H1 (cell line): ENCODE results near the gene HARS1. TPM values are rescaled to one million over a fixed set of nuclear protein-coding genes. Genes with fewer than 3 reads are reported as not detected.
A peak's percentile ranks its signal among the peaks of the same experiment; 100 is the strongest.

Source experiments
- CTCF ChIA-PET: fragments of 300-600 bp; sonication (Branson Sonifier 250); formaldehyde crosslinking; loops from one replicate; lab custom pipeline; 2021; ENCODE audit not compliant: partially characterized antibody; lab: Charles Lee
- POLR2A ChIA-PET: fragments of 300-600 bp; sonication (Branson Sonifier 250); formaldehyde crosslinking; loops from one replicate; lab custom pipeline; 2021; ENCODE audit warnings: inconsistent platforms; ENCODE audit not compliant: partially characterized antibody; lab: Charles Lee
- DNase-seq, 2 experiments: peaks; one replicate each; pipeline versions ENCODE4 v3.0.0 to v3.0.0-alpha.2; 2010 to 2022; ENCODE audit warnings: low spot score in 2 of 2, low read depth in 1 of 2, mixed read lengths in 1 of 2
- FAIRE-seq: peaks from 2 replicates; lab custom pipeline; 2011; peaks lifted over from hg19 to GRCh38; lab: Jason Lieb, UNC
- H2AFZ ChIP-seq: 2 replicates; pipeline ENCODE4 v1.8.1; 2012; ENCODE audit warnings: low read length, inconsistent platforms
- H2AK5ac ChIP-seq: 2 replicates; pipeline ENCODE4 v1.6.1; 2013; ENCODE audit warnings: low read depth, low read length
- H2BK120ac ChIP-seq: replicated peaks from 2 replicates; pipeline ENCODE3; 2013; ENCODE audit warnings: low read depth, low read length, inconsistent platforms
- H2BK12ac ChIP-seq: 2 replicates; pipeline ENCODE4 v1.6.1; 2013; ENCODE audit warnings: low read depth, low read length
- H2BK15ac ChIP-seq: 2 replicates; pipeline ENCODE4 v1.6.1; 2013; ENCODE audit warnings: low read length
- H2BK20ac ChIP-seq: 2 replicates; pipeline ENCODE4 v1.6.1; 2013; ENCODE audit warnings: low read length
- H2BK5ac ChIP-seq: 2 replicates; pipeline ENCODE4 v1.6.1; 2013; ENCODE audit warnings: low read depth, low read length
- H3K14ac ChIP-seq: 2 replicates; pipeline ENCODE4 v1.6.1; 2013; ENCODE audit warnings: inconsistent platforms; ENCODE audit not compliant: insufficient read length
- H3K18ac ChIP-seq: 2 replicates; pipeline ENCODE4 v1.6.1; 2013; ENCODE audit warnings: low read length; ENCODE audit errors: extremely low read depth
- H3K23ac ChIP-seq: 2 replicates; pipeline ENCODE4 v1.6.1; 2013; ENCODE audit warnings: inconsistent platforms; ENCODE audit not compliant: insufficient read length
- H3K23me2 ChIP-seq: 2 replicates; pipeline ENCODE4 v1.6.1; 2013; ENCODE audit warnings: low read depth, low read length
- H3K27ac ChIP-seq: 2 replicates; pipeline ENCODE4 v1.6.1; 2011; ENCODE audit warnings: low read depth, low read length, inconsistent platforms
- H3K27me3 ChIP-seq, 4 experiments: replicated peaks in 1 of 4; 1 replicate in 1 of 4; 2 replicates in 3 of 4; pipeline versions ENCODE4 v1.6.1 to v1.8.1; 2011 to 2013; ENCODE audit warnings: low read length in 3 of 4, mild to moderate bottlenecking in 3 of 4, inconsistent platforms in 2 of 4, mixed read lengths in 2 of 4, moderate library complexity in 1 of 4; ENCODE audit not compliant: control insufficient read depth in 3 of 4, insufficient read depth in 3 of 4; ENCODE audit errors: extremely low read depth in 1 of 4
- H3K36me3 ChIP-seq, 4 experiments: 2 replicates each; pipeline versions ENCODE4 v1.6.1 to v1.8.1; 2011 to 2013; ENCODE audit warnings: mild to moderate bottlenecking in 4 of 4, low read length in 3 of 4, moderate library complexity in 2 of 4, control low read depth in 1 of 4, inconsistent platforms in 1 of 4; ENCODE audit not compliant: insufficient read depth in 4 of 4, control insufficient read depth in 2 of 4
- H3K4ac ChIP-seq: replicated peaks from 2 replicates; pipeline ENCODE3; 2013; ENCODE audit warnings: low read length, low read depth, mixed read lengths, inconsistent platforms; ENCODE audit not compliant: insufficient read length
- H3K4me1 ChIP-seq, 4 experiments: replicated peaks in 1 of 4; 1 replicate in 1 of 4; 2 replicates in 3 of 4; pipeline versions ENCODE4 v1.6.1 to v1.8.1; 2011 to 2013; ENCODE audit warnings: low read length in 3 of 4, inconsistent platforms in 2 of 4, mixed read lengths in 1 of 4; ENCODE audit not compliant: insufficient read depth in 4 of 4, control insufficient read depth in 3 of 4
- H3K4me2 ChIP-seq, 2 experiments: 2 replicates each; pipeline versions ENCODE4 v1.6.1 to v1.8.1; 2011 to 2013; ENCODE audit warnings: low read depth in 2 of 2, low read length in 2 of 2, control low read depth in 1 of 2, inconsistent platforms in 1 of 2, mild to moderate bottlenecking in 1 of 2; ENCODE audit not compliant: insufficient read depth in 1 of 2
- H3K4me3 ChIP-seq, 4 experiments: fragments of 200-600, 300-600 bp in 1 of 4; sonication (generic), shearing (Covaris generic), sonication (Bioruptor Twin) in 1 of 4; 2 replicates each; pipeline versions ENCODE4 v1.5.1 to v1.8.1; 2011 to 2016; ENCODE audit warnings: low read length in 4 of 4, low read depth in 3 of 4, control low read depth in 2 of 4, inconsistent platforms in 2 of 4, mild to moderate bottlenecking in 2 of 4, mixed read lengths in 1 of 4, moderate library complexity in 1 of 4; ENCODE audit not compliant: insufficient read depth in 2 of 4; ENCODE audit errors: extremely low read depth in 1 of 4
- H3K56ac ChIP-seq: replicated peaks from 2 replicates; pipeline ENCODE3; 2013; ENCODE audit warnings: low read depth, mild to moderate bottlenecking, mixed read lengths, low read length, inconsistent platforms; ENCODE audit not compliant: insufficient read length
- H3K79me1 ChIP-seq: 2 replicates; pipeline ENCODE4 v1.6.1; 2013; ENCODE audit warnings: low read depth, low read length, control low read depth
- H3K79me2 ChIP-seq, 2 experiments: 2 replicates each; pipeline versions ENCODE4 v1.6.1 to v1.8.1; 2012 to 2013; ENCODE audit warnings: low read length in 2 of 2, mild to moderate bottlenecking in 2 of 2, inconsistent platforms in 1 of 2; ENCODE audit not compliant: insufficient read depth in 2 of 2, control insufficient read depth in 1 of 2
- H3K9ac ChIP-seq, 4 experiments: replicated peaks in 1 of 4; 1 replicate in 1 of 4; 2 replicates in 3 of 4; pipeline versions ENCODE4 v1.6.1 to v1.8.1; 2011 to 2013; ENCODE audit warnings: low read depth in 3 of 4, low read length in 3 of 4, control low read depth in 2 of 4, mild to moderate bottlenecking in 2 of 4, moderate library complexity in 2 of 4, inconsistent platforms in 1 of 4; ENCODE audit errors: extremely low read depth in 1 of 4
- H3K9me3 ChIP-seq, 2 experiments: 2 replicates each; pipeline versions ENCODE4 v1.6.1 to v1.8.1; 2012 to 2013; ENCODE audit warnings: mild to moderate bottlenecking in 2 of 2, moderate library complexity in 2 of 2, control low read depth in 1 of 2, inconsistent platforms in 1 of 2, low read depth in 1 of 2, low read length in 1 of 2, mixed read lengths in 1 of 2; ENCODE audit not compliant: insufficient read depth in 2 of 2
- H4K20me1 ChIP-seq, 2 experiments: replicated peaks in 1 of 2; 2 replicates each; pipeline versions ENCODE3 to v1.8.1; 2011 to 2013; ENCODE audit warnings: inconsistent platforms in 2 of 2, low read length in 2 of 2, mild to moderate bottlenecking in 1 of 2; ENCODE audit not compliant: insufficient read depth in 2 of 2, control insufficient read depth in 1 of 2
- H4K5ac ChIP-seq: 2 replicates; pipeline ENCODE4 v1.6.1; 2013; ENCODE audit warnings: low read length, low read depth, mixed read lengths, inconsistent platforms; ENCODE audit not compliant: insufficient read length
- H4K8ac ChIP-seq: 2 replicates; pipeline ENCODE4 v1.8.0; 2013; ENCODE audit warnings: mild to moderate bottlenecking, moderate library complexity, low read length, inconsistent platforms; ENCODE audit not compliant: insufficient read depth; ENCODE audit errors: extremely low read depth
- H4K91ac ChIP-seq: replicated peaks from 2 replicates; pipeline ENCODE3; 2013; ENCODE audit warnings: low read length, mixed read lengths, inconsistent platforms; ENCODE audit not compliant: insufficient read length
- ASH2L ChIP-seq: fragments of 200-600, 300-600 bp; sonication (generic); IDR thresholded peaks from one replicate; pipeline ENCODE4 v1.7.1; 2017; ENCODE audit warnings: low read length
- NANOG ChIP-seq: IDR thresholded peaks from 2 replicates; pipeline ENCODE4 v1.6.1; 2011; ENCODE audit warnings: low read length, low read depth, mild to moderate bottlenecking, inconsistent platforms; ENCODE audit not compliant: insufficient read depth, poor library complexity, severe bottlenecking
- SAP30 ChIP-seq: fragments of 300-600 bp; sonication (generic); IDR thresholded peaks from 2 replicates; pipeline ENCODE4 v1.7.1; 2012; ENCODE audit warnings: low read length, moderate library complexity, mild to moderate bottlenecking, inconsistent platforms; ENCODE audit not compliant: insufficient read depth, insufficient replicate concordance
- SIRT6 ChIP-seq: IDR thresholded peaks from one replicate; pipeline ENCODE4 v1.7.1; 2012; ENCODE audit warnings: low read length, inconsistent platforms
- TAF7 ChIP-seq: optimal IDR thresholded peaks from 2 replicates; pipeline ENCODE3; 2011; ENCODE audit warnings: low read depth, mild to moderate bottlenecking, inconsistent platforms, low read length, moderate library complexity, borderline replicate concordance
- TEAD4 ChIP-seq: IDR thresholded peaks from 2 replicates; pipeline ENCODE4 v1.6.1; 2012; ENCODE audit warnings: low read depth, low read length, inconsistent platforms, mixed read lengths
- YY1 ChIP-seq: IDR thresholded peaks from 2 replicates; pipeline ENCODE4 v1.6.1; 2011; ENCODE audit warnings: low read depth, mild to moderate bottlenecking, low read length
- WGBS, 2 experiments: shearing (Covaris generic) in 1 of 2; methylation state at CpG; one replicate each; pipeline versions ENCODE4 v1.1.6 to v1.1.7; 2013 to 2015; ENCODE audit warnings: low lambda C conversion rate in 2 of 2, mixed read lengths in 2 of 2, inconsistent platforms in 1 of 2, low coverage in 1 of 2, missing lambda C conversion rate in 1 of 2; ENCODE audit not compliant: insufficient replicate concordance in 2 of 2, insufficient coverage in 1 of 2, insufficient read length in 1 of 2; ENCODE audit errors: extremely low coverage in 1 of 2, missing lambda C conversion rate in 1 of 2; 5-methylcytosine and 5-hydroxymethylcytosine counted together
- polyA plus RNA-seq, 7 experiments: library from polyadenylated mRNA; depleted of rRNA in 3 of 7; stranded (reverse) in 5 of 7; unstranded in 2 of 7; fragments of >200 nt in 5 of 7; fragments of 200-250 nt in 2 of 7; gene quantifications; 1 replicate in 5 of 7; 2 replicates in 1 of 7; 4 replicates in 1 of 7; pipeline versions ENCODE4 v1.2.1 to v1.2.3, GENCODE V29; 2011 to 2013; ENCODE audit warnings: missing spikeins in 2 of 7, mixed read lengths in 2 of 7
- total RNA-seq: library from RNA; stranded (reverse); fragmentation: NEBNext Ultra II Directional; extraction: Animal tissue kit (Norgen Biotek cat#: 25700); gene quantifications from 2 replicates; pipeline ENCODE4 v1.2.1, GENCODE V29; 2021
- TF ChIP-seq, protein P1 (sequence below): IDR thresholded peaks from 2 replicates; pipeline ENCODE4 v1.6.1; 2012; ENCODE audit warnings: low read length, inconsistent platforms
- TF ChIP-seq, protein P2 (sequence below): IDR thresholded peaks from 2 replicates; pipeline ENCODE4 v1.6.1; 2011; ENCODE audit warnings: low read length, improper control_type of control experiment

Gene HARS1
- total and polyA plus RNA-seq, 2 of the 8 experiments (the other 6 are each of a cell fraction or from before 2014, with no cell fraction given) = 27.8 to 56.8 TPM

DNA sequence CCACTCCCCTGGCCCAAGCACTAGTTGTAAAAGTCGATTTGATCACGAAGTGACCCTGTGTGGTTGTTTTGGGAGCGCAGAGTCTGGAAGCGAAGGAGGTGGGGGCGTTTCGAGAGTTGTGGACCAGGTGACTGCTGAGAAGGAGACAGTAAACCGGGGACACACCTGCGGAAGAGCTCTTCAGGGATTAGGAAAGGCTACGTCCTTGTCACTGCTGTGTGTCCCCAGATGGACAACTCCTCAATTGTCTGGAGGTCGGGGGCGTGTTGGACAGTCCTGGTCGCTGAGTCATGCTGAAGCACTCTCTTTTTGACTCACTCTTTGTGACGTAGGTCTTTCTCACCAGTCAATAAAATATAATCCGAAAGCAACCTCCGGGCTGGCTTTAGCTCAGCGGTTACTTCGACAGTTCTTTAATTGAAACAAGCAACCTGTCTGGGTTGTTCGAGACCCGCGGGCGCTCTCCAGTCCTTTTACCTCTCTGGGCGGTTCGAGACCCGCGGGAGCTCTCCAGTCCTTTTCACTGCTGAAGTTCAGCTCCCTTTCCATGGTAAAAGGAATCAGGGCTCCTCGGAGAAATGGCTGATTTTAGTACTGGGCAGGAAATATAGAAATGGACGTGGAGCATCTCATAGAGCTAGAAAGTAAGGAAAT lies 19.9 kb upstream of the HARS1 start:
- no peak overlapping the region for H4K5ac ChIP-seq
- H3K23me2 ChIP-seq = peaks cover 5% of the 10 kb centered on the region; the same call in 1 of the 2 replicates
- H2BK12ac ChIP-seq = peak overlapping the region; percentile 40; the same call in 1 of the 2 replicates
- H3K27me3 ChIP-seq = no peaks in the 10 kb centered on the region
- H3K4ac ChIP-seq = no peak overlapping the region
- no peak overlapping the region; the same call in 1 of the 2 replicates for H4K8ac ChIP-seq
- H4K20me1 ChIP-seq = no peaks in the 10 kb centered on the region
- H3K9ac ChIP-seq = peak overlapping the region in 2 of 4 experiments; percentile 1 to 28; a peak in 2 of 7 replicates
- H3K27ac ChIP-seq = no peak overlapping the region
- peak overlapping the region; percentile 63 to 78 (median 70) for H3K4me3 ChIP-seq
- no peak overlapping the region for H2AK5ac ChIP-seq
- no peak overlapping the region for H3K14ac ChIP-seq
- no peak overlapping the region for H2BK15ac ChIP-seq
- H3K79me2 ChIP-seq = no peaks in the 10 kb centered on the region
- H2BK120ac ChIP-seq = no peak overlapping the region
- no peaks in the 10 kb centered on the region for H3K79me1 ChIP-seq
- FAIRE-seq (peak; percentile 48), DNase-seq (peak; percentile 74 to 85)
- H2BK5ac ChIP-seq = no peak overlapping the region
- H2AFZ ChIP-seq = peak overlapping the region; percentile 98
- ChIA-PET CTCF (interaction anchor here (0.6 to 1.7 kb wide), 5 partner anchors 9 to 151 kb away, joined by 3 to 5 read pairs (median 4); no protein-coding TSS in a partner anchor), POLR2A (interaction anchor here (0.9 to 3.2 kb wide), 13 partner anchors 9 to 163 kb away, joined by 3 to 16 read pairs (median 4); partner anchors contain the start of genes DND1, EIF4EBP3, IK and NDUFA2)
- no peaks in the 10 kb centered on the region for H3K4me1 ChIP-seq
- 12% methylated on average over 27 of the region's 27 CpGs; no CpG with 5 or more reads in 1 of the 2 experiments for WGBS, 2 experiments
- H2BK20ac ChIP-seq = no peak overlapping the region
- peaks cover 2 to 5% (median 4%) of the 10 kb centered on the region in 4 experiments; a peak in 6 of 8 replicates for H3K36me3 ChIP-seq
- H3K18ac ChIP-seq = no peak overlapping the region
- H3K23ac ChIP-seq = no peak overlapping the region
- no peak overlapping the region for H3K56ac ChIP-seq
- no peaks in the 10 kb centered on the region for H3K9me3 ChIP-seq
- H4K91ac ChIP-seq = no peak overlapping the region
- peak overlapping the region; percentile 67 to 83 for H3K4me2 ChIP-seq
- TF ChIP-seq SAP30 (no peak), YY1 (no peak), SIRT6 (no peak), NANOG (no peak), TAF7 (peak; percentile 28), ASH2L (peak; percentile 82), TEAD4 (no peak)
- TF ChIP-seq, protein P1, sequence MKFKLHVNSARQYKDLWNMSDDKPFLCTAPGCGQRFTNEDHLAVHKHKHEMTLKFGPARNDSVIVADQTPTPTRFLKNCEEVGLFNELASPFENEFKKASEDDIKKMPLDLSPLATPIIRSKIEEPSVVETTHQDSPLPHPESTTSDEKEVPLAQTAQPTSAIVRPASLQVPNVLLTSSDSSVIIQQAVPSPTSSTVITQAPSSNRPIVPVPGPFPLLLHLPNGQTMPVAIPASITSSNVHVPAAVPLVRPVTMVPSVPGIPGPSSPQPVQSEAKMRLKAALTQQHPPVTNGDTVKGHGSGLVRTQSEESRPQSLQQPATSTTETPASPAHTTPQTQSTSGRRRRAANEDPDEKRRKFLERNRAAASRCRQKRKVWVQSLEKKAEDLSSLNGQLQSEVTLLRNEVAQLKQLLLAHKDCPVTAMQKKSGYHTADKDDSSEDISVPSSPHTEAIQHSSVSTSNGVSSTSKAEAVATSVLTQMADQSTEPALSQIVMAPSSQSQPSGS = 0 out of 2 replicates have a peak, but pooled peaks have one; percentile 29
- TF ChIP-seq, protein P2, sequence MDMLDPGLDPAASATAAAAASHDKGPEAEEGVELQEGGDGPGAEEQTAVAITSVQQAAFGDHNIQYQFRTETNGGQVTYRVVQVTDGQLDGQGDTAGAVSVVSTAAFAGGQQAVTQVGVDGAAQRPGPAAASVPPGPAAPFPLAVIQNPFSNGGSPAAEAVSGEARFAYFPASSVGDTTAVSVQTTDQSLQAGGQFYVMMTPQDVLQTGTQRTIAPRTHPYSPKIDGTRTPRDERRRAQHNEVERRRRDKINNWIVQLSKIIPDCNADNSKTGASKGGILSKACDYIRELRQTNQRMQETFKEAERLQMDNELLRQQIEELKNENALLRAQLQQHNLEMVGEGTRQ = no peak
